Tibial artery (tissue), 4 donors: ENCODE results near the gene MYO1C.
A peak's percentile ranks its signal among the peaks of the same experiment; 100 is the strongest.

Experiments used
- DNase-seq, 2 donors: peaks; one replicate each; pipeline ENCODE4 v3.0.0-alpha.2; 2019
- H3K27ac ChIP-seq, 2 donors: fragments of 200-600 bp; sonication (generic) in 1 of 2; 1 replicate in 1 of 2; 2 replicates in 1 of 2; pipeline ENCODE4 v1.5.1; 2018 to 2019; ENCODE audit warnings: mild to moderate bottlenecking in 1 of 2
- H3K27me3 ChIP-seq, 2 donors: fragments of 200-600 bp; sonication (generic) in 1 of 2; one replicate each; pipeline versions ENCODE4 v1.5.1 to v1.6.0; 2016 to 2019
- H3K36me3 ChIP-seq, 3 donors: fragments of 200-600 bp; sonication (generic) in 2 of 3; one replicate each; pipeline ENCODE4 v1.5.1; 2016 to 2019; ENCODE audit warnings: mild to moderate bottlenecking in 2 of 3
- H3K4me1 ChIP-seq, 4 donors: fragments of 200-600 bp; sonication (generic) in 2 of 4; 1 replicate in 3 of 4; 2 replicates in 1 of 4; pipeline ENCODE4 v1.5.1; 2016 to 2019
- H3K4me3 ChIP-seq, 2 donors: fragments of 200-600 bp; sonication (generic) in 1 of 2; 1 replicate in 1 of 2; 2 replicates in 1 of 2; pipeline ENCODE4 v1.5.1; 2018 to 2019; ENCODE audit warnings: mild to moderate bottlenecking in 2 of 2
- H3K9me3 ChIP-seq, 3 donors: fragments of 200-600 bp; sonication (generic) in 1 of 3; one replicate each; pipeline ENCODE4 v1.5.1; 2016 to 2019
- intact Hi-C: fragments of 100-400 bp; cut with DNase I; formaldehyde crosslinking; loops from one replicate; pipeline ENCODE4 v1.15.0; 2023; ENCODE audit warnings: low total_unique reads
- TF ChIP-seq, protein P1 (sequence below), 2 experiments: fragments of 200-600 bp in 1 of 2; fragments of 450-650 bp in 1 of 2; IDR thresholded peaks; one replicate each; pipeline ENCODE4 v1.5.1; 2017 to 2019; ENCODE audit warnings: antibody characterized with exemption in 2 of 2, mild to moderate bottlenecking in 1 of 2, moderate library complexity in 1 of 2

Gene MYO1C

DNA sequence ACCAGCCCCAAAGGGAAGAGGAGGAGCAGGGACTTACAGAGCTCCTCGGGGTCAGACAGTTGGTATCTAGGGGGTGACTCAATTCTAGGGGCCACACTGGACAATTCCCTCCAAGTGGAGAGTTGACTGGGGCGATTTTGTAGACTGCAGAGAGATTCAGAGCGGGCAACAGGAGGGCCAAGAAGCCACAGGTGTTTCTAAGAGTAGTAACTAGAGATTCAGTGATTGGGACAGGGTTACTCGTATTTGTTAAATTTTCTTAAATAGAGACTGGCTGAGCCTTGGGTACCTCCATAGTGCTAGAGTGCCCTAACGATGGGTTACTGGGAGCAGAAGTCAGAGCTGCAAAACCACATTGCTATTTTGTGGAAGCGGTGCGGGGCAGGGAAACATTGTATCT is 27.2 kb upstream of the MYO1C start:
- H3K27me3 ChIP-seq = no peaks in the 10 kb centered on the region
- TF ChIP-seq, protein P1, sequence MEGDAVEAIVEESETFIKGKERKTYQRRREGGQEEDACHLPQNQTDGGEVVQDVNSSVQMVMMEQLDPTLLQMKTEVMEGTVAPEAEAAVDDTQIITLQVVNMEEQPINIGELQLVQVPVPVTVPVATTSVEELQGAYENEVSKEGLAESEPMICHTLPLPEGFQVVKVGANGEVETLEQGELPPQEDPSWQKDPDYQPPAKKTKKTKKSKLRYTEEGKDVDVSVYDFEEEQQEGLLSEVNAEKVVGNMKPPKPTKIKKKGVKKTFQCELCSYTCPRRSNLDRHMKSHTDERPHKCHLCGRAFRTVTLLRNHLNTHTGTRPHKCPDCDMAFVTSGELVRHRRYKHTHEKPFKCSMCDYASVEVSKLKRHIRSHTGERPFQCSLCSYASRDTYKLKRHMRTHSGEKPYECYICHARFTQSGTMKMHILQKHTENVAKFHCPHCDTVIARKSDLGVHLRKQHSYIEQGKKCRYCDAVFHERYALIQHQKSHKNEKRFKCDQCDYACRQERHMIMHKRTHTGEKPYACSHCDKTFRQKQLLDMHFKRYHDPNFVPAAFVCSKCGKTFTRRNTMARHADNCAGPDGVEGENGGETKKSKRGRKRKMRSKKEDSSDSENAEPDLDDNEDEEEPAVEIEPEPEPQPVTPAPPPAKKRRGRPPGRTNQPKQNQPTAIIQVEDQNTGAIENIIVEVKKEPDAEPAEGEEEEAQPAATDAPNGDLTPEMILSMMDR (IDR thresholded peaks at IDR 0.05) = no peak
- intact Hi-C loops = no loop called here
- no peaks in the 10 kb centered on the region for H3K9me3 ChIP-seq
- H3K4me3 ChIP-seq = no peak overlapping the region
- no peak overlapping the region for H3K27ac ChIP-seq
- peaks cover 0 to 21% (median 15%) of the 10 kb centered on the region in 4 donors for H3K4me1 ChIP-seq
- no peak for DNase-seq
- peaks cover 4 to 60% (median 10%) of the 10 kb centered on the region in 3 donors for H3K36me3 ChIP-seq

- TF ChIP-seq, protein P1 (IDR thresholded peaks at IDR 0.05) = no peak
- Histone ChIP-seq H3K36me3 (peaks cover 5 to 55% (median 15%) of the 10 kb centered on the region in 3 donors), H3K4me3 (no peak overlapping the region), H3K9me3 (no peaks in the 10 kb centered on the region), H3K4me1 (peaks cover 0 to 31% (median 20%) of the 10 kb centered on the region in 4 donors), H3K27ac (no peak overlapping the region), H3K27me3 (no peaks in the 10 kb centered on the region)
- intact Hi-C loops = no loop called here
- DNase-seq = no peak
These were observed 25.9 kb upstream of the MYO1C start for GRCh38 chr17:1518410-1518809.

DNA sequence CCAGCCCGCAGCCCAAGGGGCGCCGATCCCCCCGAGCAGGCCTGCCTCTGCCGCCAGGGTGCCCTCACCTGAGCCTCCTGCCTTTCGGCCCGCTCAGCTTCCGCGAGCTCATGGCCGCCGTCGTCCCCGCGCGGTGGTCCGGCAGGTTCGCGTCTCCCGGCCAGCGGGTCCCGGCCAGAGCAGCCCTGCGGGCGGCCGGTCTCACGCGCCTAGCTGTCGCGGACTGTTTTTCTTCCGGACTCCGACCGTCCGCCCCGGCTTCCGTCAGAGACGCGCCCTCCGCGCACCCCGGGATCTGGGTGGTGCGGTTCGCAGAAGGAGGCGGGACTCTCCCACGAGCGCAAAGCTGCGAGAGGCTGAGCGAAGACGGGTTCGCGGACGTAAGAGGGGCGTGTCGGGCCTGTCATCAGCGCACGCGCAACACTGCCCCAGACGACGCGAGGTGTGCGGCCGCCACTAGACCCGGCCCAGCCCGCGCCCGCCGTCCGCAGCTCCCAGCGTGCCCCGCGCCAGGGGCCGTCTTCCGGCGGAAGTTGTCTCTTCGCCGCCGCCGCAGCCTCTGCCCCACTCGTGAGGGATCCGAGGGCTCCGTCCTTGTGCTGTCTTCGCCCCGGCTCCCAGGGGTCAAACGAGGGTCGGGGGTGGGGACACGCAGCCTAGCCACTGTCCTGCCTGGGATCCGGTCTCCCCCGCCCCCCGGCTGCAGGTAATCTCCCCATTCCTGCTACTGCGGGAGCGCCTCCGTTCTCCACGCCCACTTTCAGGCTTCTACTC is 24.1 kb upstream of the MYO1C start, which contains the start of gene INPP5K:
TSS of gene INPP5K (minus strand) at position 225 of the 774 bp plus-strand sequence. CDS start at position 112, 113 bp downstream.
- peak; percentile 97 to 99 for DNase-seq
- Histone ChIP-seq H3K27ac (peak within 1 kb of the TSS; percentile 87 to 92), H3K4me3 (peak within 1 kb of the TSS; percentile 69 to 91), H3K4me1 (peaks cover 0 to 48% (median 35%) of the 10 kb centered on the region in 4 donors), H3K27me3 (no peaks in the 10 kb centered on the region), H3K36me3 (peaks cover 10 to 50% (median 18%) of the 10 kb centered on the region in 3 donors), H3K9me3 (no peaks in the 10 kb centered on the region)
- intact Hi-C loops = loop anchor here (1.0 kb wide), 1 partner anchor 25 kb away; no protein-coding TSS in a partner anchor
- TF ChIP-seq, protein P1 (IDR thresholded peaks at IDR 0.05) = no peak

- peaks cover 0 to 55% (median 42%) of the 10 kb centered on the region in 4 donors for H3K4me1 ChIP-seq
- H3K27me3 ChIP-seq = no peaks in the 10 kb centered on the region
- TF ChIP-seq, protein P1 (IDR thresholded peaks at IDR 0.05) = peak; percentile 64 to 76
- H3K36me3 ChIP-seq = peaks cover 10 to 44% (median 18%) of the 10 kb centered on the region in 3 donors
- H3K9me3 ChIP-seq = no peaks in the 10 kb centered on the region
- peak overlapping the region; percentile 69 to 91 for H3K4me3 ChIP-seq
- peak overlapping the region; percentile 87 to 92 for H3K27ac ChIP-seq
- peak; percentile 68 to 83 for DNase-seq
- intact Hi-C loops = loop anchor here (1.0 kb wide), 2 partner anchors 25 to 151 kb away; no protein-coding TSS in a partner anchor
These were observed 23.3 kb upstream of the MYO1C start for GRCh38 chr17:1515640-1516387.

DNA sequence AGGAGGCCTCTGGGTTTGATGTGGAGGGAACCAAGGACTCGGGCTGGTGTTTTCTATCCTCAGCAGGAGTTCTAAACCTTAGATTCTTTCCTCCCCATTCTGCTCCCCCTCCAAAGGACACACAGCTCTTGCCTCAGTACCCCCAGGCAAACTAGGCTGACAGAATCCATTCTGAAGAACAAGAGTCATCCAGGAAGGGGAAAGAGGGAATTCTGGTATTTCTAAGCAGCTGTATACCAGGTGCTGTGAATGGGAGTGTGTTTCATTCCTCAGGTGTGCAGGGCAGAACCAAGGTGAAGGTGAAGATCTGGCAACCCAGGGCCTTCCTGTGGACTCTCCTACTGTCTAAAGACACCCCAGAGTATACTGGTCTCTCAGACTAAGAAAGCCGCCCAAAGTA is 19.9 kb upstream of the MYO1C start:
- no peaks in the 10 kb centered on the region for H3K27me3 ChIP-seq
- TF ChIP-seq, protein P1 (IDR thresholded peaks at IDR 0.05) = no peak
- no peaks in the 10 kb centered on the region for H3K9me3 ChIP-seq
- H3K4me3 ChIP-seq = no peak overlapping the region
- H3K36me3 ChIP-seq = peaks cover 33 to 50% (median 42%) of the 10 kb centered on the region in 3 donors
- peaks cover 0 to 54% (median 40%) of the 10 kb centered on the region in 4 donors for H3K4me1 ChIP-seq
- intact Hi-C loops = loop anchor here (5.0 kb wide), 2 partner anchors 55 to 235 kb away; partner anchors contain the start of genes CRK and TRARG1
- peak overlapping the region; percentile 71 to 77 for H3K27ac ChIP-seq
- DNase-seq = no peak
